GM21447 (cell line): ENCODE results near the gene DUSP15.
"Not testable (repeated sequence)": the region's sequence is repeated elsewhere in the genome, so short reads cannot be mapped to it uniquely, and the experiment has no call there.

Experiments
- ATAC-seq: cut with Tn5 transposase; IDR thresholded peaks from one replicate; pipeline ENCODE4 v1.9.1; 2021; ENCODE audit not compliant: unreplicated experiment

Gene DUSP15

GRCh38 chr20:31869942-31870725 is at the start of gene DUSP15, which contains the start of gene TTLL9:
TSS of gene DUSP15 (minus strand) at chr20:31870527. CDS start at chr20:31870337, 190 bp downstream.
TSS of gene TTLL9 (plus strand) at chr20:31870634. CDS start at chr20:31871127, 493 bp downstream.
- ATAC-seq: no peak

GRCh38 chr20:31919410-31920155 is 49.3 kb upstream of the DUSP15 start:
- no peak for ATAC-seq

- ATAC-seq: no peak
Measured at GRCh38 chr20:31918466-31919105, 48.3 kb upstream of the DUSP15 start.

GRCh38 chr20:31917962-31918412 is 47.7 kb upstream of the DUSP15 start:
- ATAC-seq: not testable (repeated sequence)

- no peak for ATAC-seq
Measured at GRCh38 chr20:31916708-31917107, 46.4 kb upstream of the DUSP15 start.

GRCh38 chr20:31915491-31916280 is 45.4 kb upstream of the DUSP15 start:
- ATAC-seq: no peak

GRCh38 chr20:31914170-31914569 is 43.8 kb upstream of the DUSP15 start:
- ATAC-seq: no peak

- ATAC-seq: no peak
Measured at GRCh38 chr20:31913431-31914157, 43.3 kb upstream of the DUSP15 start.

- ATAC-seq: no peak
Measured at GRCh38 chr20:31910071-31910803, 39.9 kb upstream of the DUSP15 start.

GRCh38 chr20:31909253-31910070 is 39.1 kb upstream of the DUSP15 start:
- ATAC-seq: no peak

- ATAC-seq: no peak
Measured at GRCh38 chr20:31908424-31908823, 38.1 kb upstream of the DUSP15 start.

GRCh38 chr20:31908016-31908415 is 37.7 kb upstream of the DUSP15 start:
- ATAC-seq: no peak

- no peak for ATAC-seq
Measured at GRCh38 chr20:31907046-31907445, 36.7 kb upstream of the DUSP15 start.

- no peak for ATAC-seq
Measured at GRCh38 chr20:31906001-31906400, 35.7 kb upstream of the DUSP15 start.

- ATAC-seq: no peak
Measured at GRCh38 chr20:31903627-31904386, 33.5 kb upstream of the DUSP15 start.

- ATAC-seq: no peak
Measured at GRCh38 chr20:31901615-31902014, 31.3 kb upstream of the DUSP15 start.

GRCh38 chr20:31897541-31897940 is 27.2 kb upstream of the DUSP15 start:
- ATAC-seq: no peak

GRCh38 chr20:31896049-31896448 is 25.7 kb upstream of the DUSP15 start:
- ATAC-seq: no peak
